Type B pancreatic cell (in vitro differentiated cells): ENCODE results near the gene NAA11. TPM values are rescaled to one million over a fixed set of nuclear protein-coding genes. Genes with fewer than 3 reads are reported as not detected.

Experiments
- DNase-seq: peaks from one replicate; pipeline ENCODE4 v3.0.0; 2021; ENCODE audit warnings: mixed read lengths; ENCODE audit not compliant: unreplicated experiment; ENCODE audit errors: extremely low spot score
- H3K27ac Mint-ChIP-seq: 2 replicates; pipeline ENCODE4 v1.8.0; 2021; ENCODE audit warnings: mild to moderate bottlenecking, mixed read lengths
- H3K27me3 Mint-ChIP-seq: 2 replicates; pipeline ENCODE4 v1.8.0; 2021; ENCODE audit warnings: mixed read lengths
- H3K36me3 Mint-ChIP-seq: 2 replicates; pipeline ENCODE4 v1.8.0; 2021; ENCODE audit warnings: mixed read lengths
- H3K4me1 Mint-ChIP-seq: one replicate; pipeline ENCODE4 v1.8.0; 2021; ENCODE audit warnings: mixed read lengths; ENCODE audit not compliant: unreplicated experiment
- H3K4me3 Mint-ChIP-seq: 2 replicates; pipeline ENCODE4 v1.8.0; 2021; ENCODE audit warnings: mild to moderate bottlenecking, mixed read lengths
- H3K9me3 Mint-ChIP-seq: 2 replicates; pipeline ENCODE4 v1.8.0; 2021; ENCODE audit warnings: mixed read lengths
- long read RNA-seq: library from polyadenylated mRNA; unstranded; transcript quantifications from one replicate; pipeline ENCODE4 v2.0.0, GENCODE V29; 2020
- total RNA-seq: library from RNA; stranded (reverse); gene quantifications from 2 replicates; pipeline ENCODE4 v1.2.1, GENCODE V29; 2021; ENCODE audit warnings: low replicate concordance
- TF ChIP-seq, protein P1 (sequence below): fragments of 200-600 bp; sonication (generic); conservative IDR thresholded peaks from 2 replicates; pipeline ENCODE4 v1.5.0; 2021; ENCODE audit warnings: antibody characterized with exemption, mild to moderate bottlenecking

The NAA11 gene
- total RNA-seq: not detected in 2 replicates
- long read RNA-seq: 0 reads

DNA sequence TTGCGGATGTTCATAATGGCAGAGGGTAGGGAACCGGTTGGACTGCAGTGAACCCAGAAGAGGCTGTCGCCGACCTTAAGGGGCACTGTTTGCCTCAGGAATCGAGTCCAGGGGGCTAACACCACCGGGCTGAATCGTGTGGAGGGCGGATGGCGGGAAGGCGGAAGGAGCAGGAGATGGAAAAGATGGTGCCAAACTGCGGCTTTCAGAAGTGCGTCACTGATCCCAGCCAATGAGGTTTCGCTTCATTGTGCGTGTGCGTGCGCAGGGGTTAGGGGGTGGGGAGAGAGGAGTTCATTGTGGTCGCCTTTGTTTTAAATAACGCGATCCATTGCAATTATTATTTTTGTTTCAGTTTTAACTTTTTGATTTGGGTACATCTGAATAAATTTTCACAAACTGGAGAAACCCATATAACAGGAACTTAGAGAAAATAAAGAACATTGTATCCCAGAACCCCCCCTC lies at the start of gene NAA11:
TSS of gene NAA11 (minus strand) at position 198 of the 465 bp plus-strand sequence. CDS start at position 14, 184 bp downstream.
- no peak within 1 kb of the TSS for H3K27ac Mint-ChIP-seq
- no peak for DNase-seq
- H3K4me1 Mint-ChIP-seq: peaks cover 5% of the 10 kb centered on the region
- no peaks in the 10 kb centered on the region for H3K27me3 Mint-ChIP-seq
- no peak within 1 kb of the TSS for H3K4me3 Mint-ChIP-seq
- TF ChIP-seq, protein P1, sequence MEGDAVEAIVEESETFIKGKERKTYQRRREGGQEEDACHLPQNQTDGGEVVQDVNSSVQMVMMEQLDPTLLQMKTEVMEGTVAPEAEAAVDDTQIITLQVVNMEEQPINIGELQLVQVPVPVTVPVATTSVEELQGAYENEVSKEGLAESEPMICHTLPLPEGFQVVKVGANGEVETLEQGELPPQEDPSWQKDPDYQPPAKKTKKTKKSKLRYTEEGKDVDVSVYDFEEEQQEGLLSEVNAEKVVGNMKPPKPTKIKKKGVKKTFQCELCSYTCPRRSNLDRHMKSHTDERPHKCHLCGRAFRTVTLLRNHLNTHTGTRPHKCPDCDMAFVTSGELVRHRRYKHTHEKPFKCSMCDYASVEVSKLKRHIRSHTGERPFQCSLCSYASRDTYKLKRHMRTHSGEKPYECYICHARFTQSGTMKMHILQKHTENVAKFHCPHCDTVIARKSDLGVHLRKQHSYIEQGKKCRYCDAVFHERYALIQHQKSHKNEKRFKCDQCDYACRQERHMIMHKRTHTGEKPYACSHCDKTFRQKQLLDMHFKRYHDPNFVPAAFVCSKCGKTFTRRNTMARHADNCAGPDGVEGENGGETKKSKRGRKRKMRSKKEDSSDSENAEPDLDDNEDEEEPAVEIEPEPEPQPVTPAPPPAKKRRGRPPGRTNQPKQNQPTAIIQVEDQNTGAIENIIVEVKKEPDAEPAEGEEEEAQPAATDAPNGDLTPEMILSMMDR: no peak
- no peaks in the 10 kb centered on the region for H3K9me3 Mint-ChIP-seq
- no peaks in the 10 kb centered on the region for H3K36me3 Mint-ChIP-seq

DNA sequence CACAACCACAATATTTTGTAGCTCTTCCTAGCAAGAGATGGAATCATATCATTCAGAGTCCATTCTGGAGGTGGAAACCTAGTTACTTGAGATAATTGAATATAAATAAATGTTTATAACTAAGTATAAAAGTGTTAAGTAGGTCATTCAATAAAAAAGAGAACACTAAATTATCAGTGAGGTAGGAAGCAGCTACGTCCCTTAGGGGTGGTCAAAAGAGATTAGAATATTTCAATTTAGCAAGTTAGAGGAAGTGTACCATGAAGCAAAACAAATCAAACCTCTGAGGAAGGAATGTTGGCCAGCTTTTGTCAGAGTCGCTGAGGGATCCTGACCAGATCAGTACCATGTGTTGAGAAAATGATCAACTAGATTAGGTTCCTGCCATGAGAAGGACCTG lies 44.2 kb upstream of the NAA11 start:
- no peak for DNase-seq
- no peak overlapping the region for H3K27ac Mint-ChIP-seq
- H3K4me1 Mint-ChIP-seq: no peaks in the 10 kb centered on the region
- no peak overlapping the region for H3K4me3 Mint-ChIP-seq
- TF ChIP-seq, protein P1: no peak
- H3K36me3 Mint-ChIP-seq: no peaks in the 10 kb centered on the region
- H3K27me3 Mint-ChIP-seq: no peaks in the 10 kb centered on the region
- peaks cover 5% of the 10 kb centered on the region for H3K9me3 Mint-ChIP-seq

DNA sequence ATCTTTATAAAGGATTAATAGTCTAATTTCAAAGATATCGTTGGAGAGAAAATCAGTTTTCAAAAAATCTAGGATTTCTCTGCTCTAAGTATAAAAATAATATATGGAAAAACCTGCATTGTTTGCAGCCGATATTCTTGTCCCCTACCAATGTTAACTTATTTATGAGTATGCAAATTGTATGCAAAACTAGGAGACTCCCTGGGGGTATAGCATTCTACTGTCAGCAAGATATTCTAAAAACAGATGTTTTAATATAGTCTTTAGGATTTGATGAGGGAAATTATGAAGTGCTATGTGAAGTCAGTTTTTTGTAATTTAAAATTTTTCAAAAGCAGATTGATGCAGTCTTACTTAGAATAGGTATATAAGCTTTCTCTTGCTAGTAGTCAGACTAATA lies 41.2 kb upstream of the NAA11 start:
- no peak overlapping the region for H3K4me3 Mint-ChIP-seq
- H3K36me3 Mint-ChIP-seq: no peaks in the 10 kb centered on the region
- TF ChIP-seq, protein P1: no peak
- no peak overlapping the region for H3K27ac Mint-ChIP-seq
- H3K4me1 Mint-ChIP-seq: no peaks in the 10 kb centered on the region
- DNase-seq: no peak
- peaks cover 5% of the 10 kb centered on the region for H3K9me3 Mint-ChIP-seq
- H3K27me3 Mint-ChIP-seq: no peaks in the 10 kb centered on the region

DNA sequence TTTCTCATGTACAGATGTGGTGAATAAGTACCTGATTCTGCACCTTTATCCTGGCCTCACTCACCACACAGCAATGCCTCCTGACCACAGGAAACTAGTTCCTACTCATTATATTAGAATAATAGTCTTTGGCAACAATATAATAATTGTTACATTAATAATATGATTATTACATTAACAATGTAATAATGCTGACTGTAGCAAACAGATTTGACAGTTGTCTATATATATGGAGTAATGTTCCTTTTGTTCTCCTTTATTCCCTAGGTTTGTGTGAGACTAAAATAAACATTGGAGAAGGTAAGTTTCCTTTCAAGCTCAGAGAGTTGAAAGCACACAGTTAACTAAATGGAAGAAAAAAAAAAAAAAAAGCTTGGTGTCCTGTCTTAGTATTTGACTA lies 40.6 kb upstream of the NAA11 start:
- no peak for DNase-seq
- no peak overlapping the region for H3K27ac Mint-ChIP-seq
- peaks cover 5% of the 10 kb centered on the region for H3K9me3 Mint-ChIP-seq
- H3K27me3 Mint-ChIP-seq: no peaks in the 10 kb centered on the region
- TF ChIP-seq, protein P1: no peak
- no peaks in the 10 kb centered on the region for H3K36me3 Mint-ChIP-seq
- H3K4me1 Mint-ChIP-seq: no peaks in the 10 kb centered on the region
- no peak overlapping the region for H3K4me3 Mint-ChIP-seq

DNA sequence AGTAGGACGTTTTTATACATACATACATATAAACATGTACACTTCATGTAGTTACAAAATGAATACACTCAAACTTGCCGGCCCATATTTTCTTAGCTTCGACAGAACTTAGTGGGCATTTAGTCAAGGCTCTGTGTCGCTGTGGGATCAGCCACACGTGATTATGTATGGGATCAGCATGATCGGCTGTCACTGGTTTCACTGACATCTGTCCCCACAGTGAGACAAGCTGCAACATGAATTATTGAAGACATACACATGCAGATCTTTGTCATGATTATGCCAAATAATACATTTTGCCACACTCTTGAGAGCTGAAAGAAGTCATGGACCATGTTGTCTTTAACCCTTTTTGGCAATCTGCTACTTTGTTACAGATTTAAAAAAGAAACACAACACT lies 38.2 kb upstream of the NAA11 start:
- DNase-seq: no peak
- TF ChIP-seq, protein P1: no peak
- no peaks in the 10 kb centered on the region for H3K36me3 Mint-ChIP-seq
- no peak overlapping the region for H3K27ac Mint-ChIP-seq
- H3K27me3 Mint-ChIP-seq: no peaks in the 10 kb centered on the region
- H3K4me1 Mint-ChIP-seq: no peaks in the 10 kb centered on the region
- no peaks in the 10 kb centered on the region for H3K9me3 Mint-ChIP-seq
- no peak overlapping the region for H3K4me3 Mint-ChIP-seq

DNA sequence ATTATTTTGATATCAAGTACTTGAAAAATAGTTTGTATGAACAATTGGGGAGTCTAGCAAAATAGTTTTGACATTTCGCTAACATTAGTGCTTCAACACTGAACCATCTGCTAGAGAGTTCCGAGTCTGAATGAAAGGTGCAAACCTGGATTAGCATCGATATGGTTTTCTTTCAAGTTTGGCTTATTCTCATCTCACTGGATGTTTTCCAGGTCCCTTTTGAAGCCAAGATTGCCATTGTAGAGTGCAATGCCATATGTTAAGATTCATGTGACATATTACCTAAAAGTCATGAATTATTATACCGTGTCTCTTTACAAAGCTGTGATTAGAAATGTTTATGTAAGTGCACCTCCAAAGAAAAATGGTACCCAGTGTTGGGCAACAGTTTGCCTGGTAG lies 36.8 kb upstream of the NAA11 start:
- H3K4me1 Mint-ChIP-seq: no peaks in the 10 kb centered on the region
- H3K27ac Mint-ChIP-seq: no peak overlapping the region
- no peak overlapping the region for H3K4me3 Mint-ChIP-seq
- TF ChIP-seq, protein P1: no peak
- H3K36me3 Mint-ChIP-seq: no peaks in the 10 kb centered on the region
- no peaks in the 10 kb centered on the region for H3K27me3 Mint-ChIP-seq
- no peak for DNase-seq
- H3K9me3 Mint-ChIP-seq: no peaks in the 10 kb centered on the region
